NCI-H226 (cell line): Measurements from ENCODE around the gene TPPP.
A peak's percentile ranks its signal among the peaks of the same experiment; 100 is the strongest.
"Not testable (repeated sequence)": the region's sequence is repeated elsewhere in the genome, so short reads cannot be mapped to it uniquely, and the experiment has no call there.

Experiments
- DNase-seq: peaks from one replicate; pipeline ENCODE4 v3.0.0-alpha.2; 2015

TPPP gene

GRCh38 chr5:693271-694041 is at the start of gene TPPP:
Gene TPPP (minus strand): TSS chr5:693352. CDS start chr5:678060, 15,292 bp downstream.
- peak; percentile 53 for DNase-seq

DNA sequence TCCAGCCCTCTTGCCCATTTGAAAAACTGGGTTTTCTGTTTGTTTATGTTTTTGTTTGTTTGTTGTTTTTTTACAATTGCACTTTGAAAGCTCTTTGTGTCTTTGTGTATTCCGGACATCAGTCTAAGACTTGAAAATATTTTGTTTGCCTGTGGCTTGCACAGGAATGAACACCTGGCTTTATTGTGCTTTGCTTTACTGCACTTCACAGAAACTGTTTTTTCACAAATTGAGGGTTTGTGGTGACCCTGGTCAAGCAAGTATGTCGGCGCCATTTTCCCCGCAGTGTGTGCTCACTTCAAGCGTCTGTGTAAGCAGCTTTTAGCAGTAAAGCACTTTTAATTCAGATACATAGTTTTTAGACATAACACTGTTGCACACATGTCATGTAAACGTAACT is 49.1 kb upstream of the TPPP start:
- DNase-seq: not testable (repeated sequence)

- not testable (repeated sequence) for DNase-seq
These were observed 41.0 kb upstream of the TPPP start for GRCh38 chr5:734145-734544.

- not testable (repeated sequence) for DNase-seq
These were observed 39.8 kb upstream of the TPPP start for GRCh38 chr5:732754-733454.

DNA sequence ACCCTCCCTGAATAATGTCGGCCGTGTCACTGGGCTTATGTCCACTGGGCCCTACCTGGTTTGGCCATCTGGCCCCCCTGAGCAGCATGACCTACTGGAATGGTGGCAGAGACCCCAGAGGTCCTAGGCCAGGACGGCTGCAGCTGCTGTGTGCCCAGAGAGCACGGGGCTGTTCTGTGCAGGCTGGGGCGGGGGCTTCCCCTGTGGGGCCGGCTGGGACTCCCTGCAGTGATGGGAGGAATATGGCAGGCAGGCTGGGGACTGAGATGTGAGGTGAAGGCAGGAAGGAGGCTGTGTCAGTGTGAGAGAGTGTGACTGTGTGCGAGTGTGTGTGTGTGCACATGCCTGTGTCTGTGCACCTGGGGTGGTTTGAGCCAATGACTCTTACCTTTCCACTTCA is 36.1 kb upstream of the TPPP start:
- not testable (repeated sequence) for DNase-seq

- not testable (repeated sequence) for DNase-seq
These were observed 33.9 kb upstream of the TPPP start for GRCh38 chr5:727087-727486.

DNA sequence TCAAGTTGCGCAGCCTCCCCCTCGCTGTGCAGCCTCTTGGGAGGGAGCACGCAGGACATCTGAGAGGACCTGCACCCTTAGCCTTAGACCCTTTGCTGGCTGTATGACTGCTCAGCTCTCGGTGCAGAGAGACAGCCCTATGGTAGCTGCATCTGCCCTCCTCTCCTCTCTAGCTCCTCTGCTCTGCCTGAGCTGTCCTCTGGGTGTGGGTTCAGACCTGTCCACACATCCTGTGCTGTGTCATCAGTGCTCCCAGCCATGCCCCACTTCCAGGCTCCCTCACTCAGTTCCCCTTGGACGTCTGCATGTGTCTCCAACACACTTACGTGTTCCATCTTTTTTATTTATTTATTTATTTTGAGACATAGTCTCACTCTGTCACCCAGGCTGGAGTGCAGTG is 30.7 kb upstream of the TPPP start:
- not testable (repeated sequence) for DNase-seq

DNA sequence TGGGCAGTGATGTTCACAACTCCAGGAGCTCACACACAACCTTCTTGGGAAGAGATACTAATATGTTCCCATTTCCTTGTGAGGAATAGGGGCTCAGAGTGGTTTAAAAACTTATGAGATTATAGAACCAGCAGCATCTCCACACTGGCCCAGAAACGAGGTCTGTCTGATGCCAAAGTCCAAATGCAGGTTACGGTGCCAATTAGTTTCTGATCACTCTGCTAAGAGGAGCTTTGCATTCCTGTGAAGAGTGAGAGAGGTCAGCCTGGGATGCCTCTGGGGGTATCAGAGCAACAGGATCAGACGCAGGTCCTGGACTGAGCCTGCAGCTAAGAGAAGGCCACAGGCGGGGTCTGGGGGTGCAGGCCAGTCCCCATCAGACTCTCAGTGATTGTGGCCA is 30.2 kb upstream of the TPPP start:
- DNase-seq: not testable (repeated sequence)

GRCh38 chr5:719379-719778 is 26.2 kb upstream of the TPPP start:
- not testable (repeated sequence) for DNase-seq

- DNase-seq: no peak
These were observed 24.0 kb upstream of the TPPP start for GRCh38 chr5:717143-717542.

GRCh38 chr5:716740-717139 is 23.6 kb upstream of the TPPP start:
- DNase-seq: not testable (repeated sequence)

- not testable (repeated sequence) for DNase-seq
These were observed 22.5 kb upstream of the TPPP start for GRCh38 chr5:715636-716035.

- DNase-seq: not testable (repeated sequence)
These were observed 21.3 kb upstream of the TPPP start for GRCh38 chr5:714215-715118.

- not testable (repeated sequence) for DNase-seq
These were observed 20.5 kb upstream of the TPPP start for GRCh38 chr5:713686-714085.

GRCh38 chr5:708848-709517 is 15.8 kb upstream of the TPPP start:
- DNase-seq: not testable (repeated sequence)

DNA sequence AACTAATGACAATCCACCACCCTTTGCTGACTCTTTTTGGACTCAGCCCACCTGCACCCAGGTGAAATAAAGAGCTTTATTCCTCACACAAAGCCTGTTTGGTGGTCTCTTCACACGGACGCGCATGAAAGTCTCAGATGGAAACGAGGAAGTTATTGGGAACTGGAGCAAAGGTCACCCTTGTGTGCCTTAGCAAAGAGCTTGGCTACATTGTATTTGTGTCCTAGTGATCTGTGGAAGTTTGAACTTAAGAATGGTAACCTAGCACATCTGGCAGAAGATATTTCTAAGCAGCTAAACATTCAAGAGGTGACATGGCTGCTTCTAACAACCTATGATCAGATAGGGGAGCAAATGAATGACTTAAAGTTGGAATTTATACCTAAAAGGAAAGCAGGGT is 15.2 kb upstream of the TPPP start:
- not testable (repeated sequence) for DNase-seq

DNA sequence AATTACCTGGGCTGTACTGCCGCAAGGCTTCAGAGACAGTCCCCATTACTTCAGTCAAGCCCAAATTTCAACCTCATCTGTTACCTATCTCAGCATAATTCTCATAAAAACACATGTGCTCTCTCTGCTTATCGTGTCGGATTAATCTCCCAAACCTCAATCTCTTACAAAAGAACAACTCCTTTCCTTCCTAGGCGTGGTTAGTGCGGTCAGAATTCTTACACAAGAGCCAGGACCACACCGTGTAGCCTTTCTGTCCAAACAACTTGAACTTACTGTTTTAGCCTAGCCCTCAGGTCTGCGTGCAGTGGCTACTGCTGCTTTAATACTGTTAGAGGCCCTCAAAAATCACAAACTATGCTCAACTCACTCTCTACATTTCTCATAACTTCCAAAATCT is 13.0 kb upstream of the TPPP start:
- not testable (repeated sequence) for DNase-seq

- DNase-seq: not testable (repeated sequence)
These were observed 3.9 kb upstream of the TPPP start for GRCh38 chr5:696753-697702.

DNA sequence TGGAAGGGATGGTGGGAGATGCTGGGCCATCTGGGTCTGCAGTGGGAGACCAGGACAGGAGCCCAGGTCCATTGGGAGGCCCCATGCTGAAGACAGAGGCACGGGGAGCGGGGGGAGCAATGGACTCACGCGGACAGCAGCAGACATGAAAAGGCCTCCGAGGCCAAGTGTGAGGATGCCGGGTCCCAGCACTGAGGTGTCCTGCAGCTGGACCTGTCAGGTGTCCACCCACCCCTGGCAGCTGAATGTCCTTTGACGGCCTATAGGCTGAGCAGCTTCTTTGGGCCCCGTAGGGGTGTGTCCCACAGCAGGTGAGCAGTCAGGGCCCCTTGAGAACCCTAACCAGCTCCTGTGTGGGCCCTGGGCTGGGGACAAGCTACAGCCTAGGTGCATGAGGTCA is 3.0 kb upstream of the TPPP start:
- DNase-seq: not testable (repeated sequence)

DNA sequence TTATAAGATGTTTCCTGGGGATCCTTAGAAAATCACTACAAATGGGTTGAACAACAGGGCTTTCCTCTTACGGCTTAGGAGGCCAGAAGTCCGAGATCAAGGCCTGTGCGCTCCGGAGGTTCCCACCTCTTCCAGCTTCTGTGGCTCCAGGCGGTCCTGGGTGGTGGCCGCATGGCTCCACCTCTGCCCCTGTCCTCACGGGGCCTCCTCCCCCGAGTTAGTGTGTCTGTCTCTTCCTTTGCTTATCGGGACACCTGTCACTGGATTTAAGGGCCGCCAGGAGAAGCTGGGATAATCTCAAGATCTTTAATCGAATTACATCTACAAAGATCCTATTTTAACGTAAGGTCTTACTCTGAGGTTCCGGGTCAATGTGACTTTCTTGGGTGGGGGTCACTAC is 2.3 kb upstream of the TPPP start:
- not testable (repeated sequence) for DNase-seq

- DNase-seq: not testable (repeated sequence)
These were observed 885 bp upstream of the TPPP start for GRCh38 chr5:694042-694431.
